Measurements from ENCODE around the gene TPCN2.

DNA sequence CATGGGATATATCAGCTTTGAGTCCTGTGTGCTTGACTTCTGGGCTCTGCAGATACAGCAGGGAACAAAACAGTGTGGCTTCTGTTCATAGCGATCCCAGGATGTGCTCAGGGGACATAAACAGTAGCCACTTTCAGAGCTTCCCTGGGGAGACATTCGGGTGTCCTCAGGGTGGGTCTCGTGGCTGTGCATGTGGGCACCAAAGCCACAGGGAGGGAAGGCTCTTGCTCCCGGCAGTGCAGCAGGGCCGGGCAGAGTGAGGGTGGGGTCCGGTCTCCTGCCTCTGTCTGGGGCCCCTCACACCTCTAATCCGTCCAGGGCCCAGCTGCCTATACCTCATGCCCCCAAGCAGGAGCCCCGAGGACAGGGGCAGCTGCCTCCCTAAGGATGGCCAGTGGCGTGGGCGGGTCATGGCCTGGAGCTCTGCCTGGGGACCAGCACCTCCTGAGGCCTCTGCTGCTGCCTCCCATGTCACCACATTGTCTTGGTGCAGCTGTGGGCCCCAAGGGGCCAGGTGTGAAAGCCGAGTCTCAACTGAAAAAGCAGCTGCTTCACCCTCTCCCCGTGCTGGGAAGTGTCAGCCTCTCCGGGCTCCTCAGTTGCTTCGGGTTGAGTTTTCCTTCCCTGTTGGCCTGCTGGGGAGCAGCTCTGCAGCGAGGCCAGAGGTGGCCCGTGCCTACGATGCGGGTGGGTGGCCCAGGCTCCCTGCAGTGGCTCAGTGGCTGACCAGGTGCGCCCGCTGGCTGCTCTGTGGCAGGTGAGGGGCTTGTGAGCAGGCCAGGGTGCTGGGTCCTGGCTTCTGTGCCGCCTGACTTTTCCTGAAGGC, 3.8 kb downstream of the TPCN2 start:
- TF ChIP-seq POLR2AphosphoS5 (IDR thresholded peaks at IDR 0.05; ENCODE audit: low read depth, low read length) (no peak), TAF1 (IDR thresholded peaks at IDR 0.05; ENCODE audit: borderline replicate concordance, insufficient read depth, low read length) (no peak), SIN3A (IDR thresholded peaks at IDR 0.05; ENCODE audit: borderline replicate concordance, insufficient read depth, low read length) (no peak)

All from PFSK-1 (cell line).